Kidney glomerular epithelial cell (primary cell): ENCODE results near the gene GARIN5A.
"Not testable (repeated sequence)": the region's sequence is repeated elsewhere in the genome, so short reads cannot be mapped to it uniquely, and the experiment has no call there.

Source experiments
- DNase-seq: peaks from one replicate; lab custom pipeline; 2025; lab: John Stamatoyannopoulos, UW

Gene GARIN5A

DNA sequence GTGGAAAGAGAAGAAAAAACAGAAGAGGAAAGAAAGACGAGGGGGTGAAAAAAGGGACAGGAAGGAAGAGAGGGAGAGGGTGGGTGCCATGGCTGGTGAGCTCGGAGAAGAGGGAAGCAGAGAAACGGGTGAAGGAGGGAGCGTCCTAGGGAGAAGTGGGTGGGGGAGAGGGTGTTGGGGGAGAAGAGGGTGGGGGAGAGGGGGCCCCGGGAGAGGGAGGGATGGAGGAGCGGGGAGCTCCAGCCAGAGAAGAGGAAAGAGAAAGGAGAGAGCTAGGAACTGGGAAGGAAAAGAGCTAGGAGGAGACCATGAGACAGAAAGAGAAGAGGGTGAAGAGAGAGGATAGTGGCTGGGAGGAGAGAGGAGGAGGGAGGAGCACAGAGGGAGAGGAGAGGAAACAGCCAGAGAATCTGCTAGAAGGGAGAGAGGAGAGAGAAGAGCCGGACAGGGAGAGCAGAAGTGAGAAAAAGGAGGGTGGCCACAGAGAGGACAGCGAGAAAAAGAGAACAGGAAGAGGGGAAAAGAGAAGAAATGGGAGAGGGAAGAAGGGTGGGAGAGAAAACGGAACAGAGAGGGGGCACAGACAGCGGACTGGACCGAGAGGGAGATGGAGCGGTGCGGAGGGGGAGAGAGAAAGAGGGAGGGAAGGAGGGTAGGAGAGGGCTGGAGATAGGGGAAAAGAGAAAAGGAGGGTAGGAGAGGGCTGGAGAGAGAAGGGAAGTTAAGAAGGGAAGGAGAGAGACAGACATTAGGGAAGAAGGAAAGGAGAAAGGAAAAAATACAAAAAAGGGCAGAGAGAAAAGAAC is 11.9 kb upstream of the GARIN5A start:
- no peak for DNase-seq

DNA sequence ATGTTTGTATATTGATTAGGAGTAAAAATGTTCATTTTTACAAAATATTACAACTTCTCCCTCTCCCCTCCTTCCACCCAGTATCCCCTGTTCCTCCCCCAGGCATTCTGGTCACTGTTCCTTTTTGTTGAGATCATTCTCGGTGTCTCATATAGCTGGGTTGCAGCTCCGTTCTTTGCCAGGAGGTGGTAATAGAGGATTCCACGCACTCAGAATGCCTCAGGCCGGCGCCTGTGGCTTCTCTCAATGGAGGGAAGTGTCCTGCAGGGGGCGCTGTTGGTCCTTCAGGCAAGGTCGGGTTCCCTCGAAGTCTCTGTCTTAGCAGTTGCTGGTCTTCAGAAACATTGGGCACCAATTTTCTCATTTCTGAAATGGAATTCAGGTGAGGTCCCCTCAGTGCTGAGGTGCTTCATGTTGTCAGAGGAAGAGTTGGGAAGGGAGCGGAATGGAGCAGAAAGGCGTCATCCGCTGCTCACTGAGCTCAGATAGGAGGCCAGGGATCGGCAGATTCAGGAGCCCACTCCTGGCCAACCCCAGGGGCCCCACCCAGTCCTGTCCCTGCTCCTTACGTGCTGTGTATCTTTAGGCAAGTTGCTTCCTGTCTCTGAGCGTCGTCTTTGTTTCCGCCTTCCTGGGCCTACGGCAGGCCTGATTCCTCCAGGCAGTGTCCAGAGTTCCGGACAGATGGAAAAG is 10.3 kb upstream of the GARIN5A start:
- DNase-seq, result peak; percentile 2

DNA sequence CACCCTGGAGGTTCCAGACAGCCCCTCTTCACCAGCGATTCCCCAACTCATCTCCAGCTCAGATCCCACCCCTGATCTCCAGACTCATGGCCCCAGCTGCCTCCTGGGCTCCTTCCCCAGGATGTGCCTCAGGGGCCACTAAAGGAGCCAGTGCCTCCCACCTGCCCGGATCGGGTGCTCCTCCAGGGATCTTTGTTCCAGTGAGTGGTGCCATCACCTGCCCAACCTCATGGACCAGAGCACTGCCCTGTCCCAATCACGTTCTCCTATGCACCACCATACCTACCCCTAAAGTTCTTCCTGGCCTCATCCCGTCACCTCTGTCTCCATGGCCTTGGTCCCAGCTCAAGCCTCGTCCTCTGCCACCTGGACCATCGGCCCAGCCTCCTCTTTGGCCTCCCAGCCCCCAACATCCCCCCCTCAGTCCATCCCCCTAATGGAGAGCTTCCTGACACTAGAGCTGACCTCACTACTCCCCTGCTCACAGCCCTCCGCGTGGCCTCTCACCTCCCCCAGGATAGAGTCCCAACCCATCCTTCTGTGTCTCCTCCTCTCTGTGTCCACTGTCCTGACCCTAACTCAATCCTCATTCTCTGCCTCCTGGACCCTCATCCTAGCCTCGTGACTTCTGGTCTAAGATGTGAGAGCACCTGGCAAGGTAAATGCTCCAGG is 8.8 kb upstream of the GARIN5A start:
- DNase-seq, result no peak

DNA sequence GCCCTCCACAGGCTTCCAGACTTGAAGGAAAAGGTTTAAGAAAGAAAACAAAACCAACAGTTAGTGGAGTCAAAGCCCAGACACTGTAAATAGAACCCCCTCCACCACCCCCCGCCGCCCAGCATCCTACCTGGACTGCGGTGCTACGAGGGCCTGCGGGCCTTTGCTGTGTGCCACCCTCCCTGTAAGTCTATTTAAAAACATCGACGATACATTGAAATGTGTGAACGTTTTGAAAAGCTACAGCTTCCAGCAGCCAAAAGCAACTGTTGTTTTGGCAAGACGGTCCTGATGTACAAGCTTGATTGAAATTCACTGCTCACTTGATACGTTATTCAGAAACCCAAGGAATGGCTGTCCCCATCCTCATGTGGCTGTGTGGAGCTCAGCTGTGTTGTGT is 6.3 kb upstream of the GARIN5A start:
- no peak for DNase-seq

DNA sequence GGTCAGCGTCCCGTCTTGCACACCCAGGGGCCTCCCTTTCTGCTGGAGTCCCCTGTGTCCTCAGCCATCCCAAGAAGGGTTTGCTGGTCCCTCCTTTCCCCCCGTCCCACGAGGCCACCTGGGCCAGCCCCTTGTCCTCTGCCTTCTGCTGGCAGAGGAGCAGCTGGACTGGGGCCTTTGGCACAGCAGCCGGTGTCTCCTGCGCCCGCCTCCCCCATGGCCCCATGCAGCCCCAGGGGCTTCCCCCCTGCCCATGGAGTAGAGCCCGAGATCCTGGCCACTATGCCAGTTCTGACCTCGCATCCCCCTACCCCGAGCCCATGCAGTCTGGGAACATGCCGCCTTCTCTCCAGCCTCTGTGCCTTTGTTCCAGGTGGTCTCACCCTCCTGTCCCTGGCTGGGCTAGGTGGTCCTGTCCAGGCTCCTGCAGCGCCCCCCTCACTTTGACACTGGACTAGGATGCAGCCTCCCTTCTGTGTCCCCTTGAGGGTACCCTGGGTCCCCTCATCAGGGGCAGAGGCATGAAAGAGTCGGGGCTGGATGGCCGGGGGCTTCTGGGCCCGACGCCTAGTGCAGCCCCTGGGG is 5.7 kb upstream of the GARIN5A start:
- no peak for DNase-seq

DNA sequence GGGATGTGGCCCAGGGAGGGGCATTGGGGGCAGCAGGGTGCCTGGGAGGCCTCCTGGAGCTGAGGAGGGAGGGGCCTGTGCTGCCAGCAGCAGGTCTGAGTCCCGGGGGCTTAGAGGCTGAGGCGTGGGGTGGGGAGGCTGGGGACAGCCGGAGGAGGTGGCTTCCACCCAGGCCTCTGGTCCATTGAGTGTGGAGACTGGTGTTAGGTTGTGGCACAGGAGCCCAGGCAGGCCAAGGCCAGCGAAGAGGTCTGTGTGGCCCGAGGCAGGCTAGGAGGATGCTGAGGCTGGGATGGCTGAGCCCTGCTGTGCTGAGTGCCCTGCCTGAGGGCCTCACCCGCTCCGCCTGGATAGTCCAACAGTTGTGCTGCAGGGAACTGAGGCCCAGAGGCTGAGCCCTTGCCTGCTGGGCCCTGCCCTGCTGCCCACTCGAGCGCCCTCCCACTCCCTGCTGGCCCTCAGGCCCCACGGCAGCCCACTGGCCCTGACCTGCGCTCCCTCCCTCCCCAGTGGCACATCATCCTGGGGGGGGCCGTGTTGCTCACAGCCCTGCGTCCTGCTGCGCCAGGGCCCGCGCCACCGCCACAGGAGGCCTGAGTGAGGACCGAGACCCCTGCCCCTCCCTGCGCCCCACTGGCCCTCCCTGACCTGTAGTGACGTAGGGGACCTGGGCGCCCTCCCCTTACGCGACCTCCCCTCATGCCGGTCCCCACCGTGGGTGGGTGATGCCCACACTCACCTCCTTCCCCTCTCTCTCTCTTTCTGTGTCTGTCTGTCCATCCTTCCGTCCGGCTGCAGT is 4.9 kb upstream of the GARIN5A start:
- no peak for DNase-seq

DNA sequence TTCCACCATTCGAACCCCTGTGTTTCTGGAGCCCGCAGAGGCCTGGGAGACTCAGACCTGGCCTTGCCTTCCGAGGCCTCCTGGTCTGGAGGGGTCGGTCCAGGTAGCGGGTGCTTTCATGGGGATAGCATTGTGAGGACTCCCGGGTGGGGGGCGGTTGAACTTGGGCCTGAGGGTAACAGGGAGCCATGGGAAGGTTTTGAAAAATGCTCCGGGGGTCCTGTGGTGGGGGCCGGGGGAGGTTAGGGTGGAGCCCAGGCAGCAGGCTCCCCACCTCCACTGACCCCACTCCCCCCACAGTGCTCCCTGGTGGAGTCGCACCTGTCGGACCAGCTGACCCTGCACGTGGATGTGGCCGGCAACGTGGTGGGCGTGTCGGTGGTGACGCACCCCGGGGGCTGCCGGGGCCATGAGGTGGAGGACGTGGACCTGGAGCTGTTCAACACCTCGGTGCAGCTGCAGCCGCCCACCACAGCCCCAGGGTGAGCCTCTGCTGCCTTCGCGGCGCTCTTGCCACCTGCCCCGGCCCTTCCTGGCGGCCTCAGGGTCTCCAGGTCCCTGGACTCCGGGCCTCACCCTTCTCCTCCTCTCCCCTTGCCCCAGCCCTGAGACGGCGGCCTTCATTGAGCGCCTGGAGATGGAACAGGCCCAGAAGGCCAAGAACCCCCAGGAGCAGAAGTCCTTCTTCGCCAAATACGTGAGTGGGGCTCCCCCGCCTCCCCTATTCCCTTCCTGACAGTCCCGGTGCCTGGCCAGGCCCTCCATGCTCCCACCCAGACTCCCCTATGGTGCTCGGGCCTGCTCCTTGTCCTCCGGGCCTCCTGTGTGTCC is 3.8 kb upstream of the GARIN5A start:
- DNase-seq, result no peak

DNA sequence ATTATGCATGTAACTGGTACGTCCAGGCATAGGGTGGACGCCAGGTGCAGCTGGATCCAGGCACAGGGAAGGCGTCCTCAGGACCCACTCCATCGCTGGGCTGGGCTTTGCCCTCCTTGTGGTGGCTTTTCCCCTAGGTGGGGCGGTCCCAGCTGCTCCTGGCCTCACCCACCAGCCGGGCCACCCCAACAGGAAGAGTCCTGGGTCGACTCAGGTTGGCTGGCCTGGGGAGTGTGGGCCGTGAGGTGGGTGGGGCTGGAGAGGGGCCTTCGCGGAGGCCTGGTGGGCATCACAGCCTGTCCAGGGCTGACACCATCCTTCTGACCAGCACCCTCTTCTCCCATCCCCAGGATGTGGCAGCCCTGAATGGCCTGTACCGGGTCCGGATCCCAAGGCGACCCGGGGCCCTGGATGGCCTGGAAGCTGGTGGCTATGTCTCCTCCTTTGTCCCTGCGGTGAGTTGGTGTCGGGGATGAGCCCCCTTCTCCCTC is 3.2 kb upstream of the GARIN5A start:
- no peak for DNase-seq

DNA sequence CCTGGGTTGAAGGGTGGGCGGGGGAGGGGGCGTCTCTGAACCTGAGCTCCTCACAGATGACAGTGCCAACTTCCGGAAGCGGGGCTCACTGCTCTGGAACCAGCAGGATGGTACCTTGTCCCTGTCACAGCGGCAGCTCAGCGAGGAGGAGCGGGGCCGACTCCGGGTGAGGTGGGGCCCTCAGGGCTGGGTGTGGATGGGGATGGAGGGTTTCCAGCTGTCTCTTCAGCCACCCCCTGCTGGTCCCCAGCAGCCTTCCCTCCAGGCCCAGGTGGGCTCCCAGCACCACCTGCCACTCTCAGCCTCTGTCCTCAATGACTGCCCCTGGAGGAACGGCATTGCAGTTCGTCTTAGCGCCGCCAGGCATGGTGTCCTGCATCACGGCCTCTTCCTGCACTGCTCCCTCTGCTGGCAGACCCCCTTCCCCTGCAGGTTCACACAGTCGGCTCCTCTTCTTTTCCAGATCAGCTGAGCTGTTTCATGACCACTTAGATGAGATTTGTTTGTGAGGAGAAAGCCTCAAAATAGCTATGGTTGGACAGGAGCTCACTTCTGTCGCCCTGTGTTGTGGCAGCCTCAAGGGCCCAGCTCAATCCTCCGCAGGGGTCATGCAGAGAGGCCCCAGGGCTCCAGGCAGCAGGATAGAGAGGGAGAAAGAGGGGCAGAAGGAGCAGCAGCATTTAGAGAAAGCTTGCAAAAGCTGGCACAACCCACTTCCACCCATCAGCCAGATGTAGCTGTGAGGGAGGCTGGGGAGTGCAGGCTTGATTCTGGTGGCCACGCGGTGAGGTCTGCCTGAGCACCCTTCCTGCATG is 2.5 kb upstream of the GARIN5A start:
- no peak for DNase-seq

DNA sequence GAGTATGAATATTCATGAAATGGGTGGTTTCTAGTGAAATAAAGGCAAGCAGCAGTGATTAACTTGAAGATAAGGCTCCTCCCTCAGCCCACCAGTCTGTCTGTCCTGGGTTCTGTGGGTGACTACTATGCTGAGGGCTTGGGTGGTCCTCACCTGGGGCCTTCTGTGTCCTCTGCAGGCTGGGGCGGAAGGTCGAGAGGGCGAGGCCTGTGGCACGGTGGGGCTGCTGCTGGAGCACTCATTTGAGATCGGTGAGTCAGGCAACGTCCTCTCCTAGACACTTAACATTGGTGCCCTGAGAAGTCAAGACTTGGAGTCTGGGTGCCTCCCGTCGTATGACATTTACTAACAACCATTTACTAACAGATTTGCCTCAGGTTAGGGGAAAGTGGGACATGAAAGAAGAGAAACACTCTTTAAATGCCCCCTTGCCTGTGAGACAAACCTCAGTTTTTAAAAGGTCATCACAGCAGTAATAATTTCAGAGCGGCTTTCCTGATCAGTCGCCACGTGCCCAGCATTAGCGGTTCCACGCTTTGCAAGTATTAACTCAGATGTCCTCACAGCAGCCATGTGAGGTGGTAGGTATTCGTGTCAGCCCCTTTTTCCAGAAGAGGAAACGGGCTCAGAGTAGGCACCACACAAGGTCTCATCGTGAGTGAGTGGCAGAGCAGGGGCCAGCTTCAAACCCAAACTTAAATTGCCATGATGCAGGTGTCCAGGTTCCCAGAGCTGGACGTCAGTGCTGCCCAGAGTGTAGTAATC is 1.3 kb upstream of the GARIN5A start:
- no peak for DNase-seq

DNA sequence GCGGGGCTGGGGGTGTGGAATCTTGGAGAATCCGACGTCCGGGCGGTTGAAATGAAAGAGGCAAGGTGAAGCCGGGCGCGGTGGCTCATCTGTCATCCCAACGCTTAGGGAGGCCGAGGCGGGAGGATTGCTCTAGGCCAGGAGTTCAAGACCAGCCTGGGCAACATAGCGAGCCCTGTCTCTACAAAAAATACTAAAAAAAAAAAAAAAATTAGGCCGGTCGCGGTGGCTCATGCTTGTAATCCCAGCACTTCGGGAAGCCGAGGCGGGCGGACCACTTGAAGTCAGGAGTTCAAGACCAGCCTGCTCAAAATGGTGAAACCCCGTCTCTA is 225 bp upstream of the GARIN5A start:
- DNase-seq, result no peak

DNA sequence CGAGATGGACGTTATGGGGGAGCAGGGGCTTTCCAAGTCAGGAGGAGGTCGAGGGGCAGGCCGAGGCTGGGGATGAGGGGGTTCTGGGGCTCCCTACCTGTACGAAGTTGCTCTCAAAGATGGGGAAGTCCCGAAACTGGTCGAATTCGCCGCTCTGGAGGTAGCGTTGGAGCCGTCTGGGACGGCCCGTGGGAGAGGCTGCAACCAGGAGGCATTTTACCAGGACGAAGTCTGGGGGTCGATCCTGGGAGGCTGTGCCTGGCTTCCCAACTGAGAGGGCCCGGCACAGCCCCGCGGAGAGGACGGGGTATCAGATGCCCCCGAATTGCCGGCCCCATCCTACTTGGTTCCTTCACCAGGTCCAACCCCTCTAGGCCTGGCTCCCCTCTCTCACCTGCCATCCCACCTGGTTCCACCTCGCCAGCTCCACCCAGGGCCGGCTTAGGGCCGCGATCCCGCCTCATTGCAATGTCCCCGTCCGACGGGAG is 868 bp downstream of the GARIN5A start:
- no peak for DNase-seq

DNA sequence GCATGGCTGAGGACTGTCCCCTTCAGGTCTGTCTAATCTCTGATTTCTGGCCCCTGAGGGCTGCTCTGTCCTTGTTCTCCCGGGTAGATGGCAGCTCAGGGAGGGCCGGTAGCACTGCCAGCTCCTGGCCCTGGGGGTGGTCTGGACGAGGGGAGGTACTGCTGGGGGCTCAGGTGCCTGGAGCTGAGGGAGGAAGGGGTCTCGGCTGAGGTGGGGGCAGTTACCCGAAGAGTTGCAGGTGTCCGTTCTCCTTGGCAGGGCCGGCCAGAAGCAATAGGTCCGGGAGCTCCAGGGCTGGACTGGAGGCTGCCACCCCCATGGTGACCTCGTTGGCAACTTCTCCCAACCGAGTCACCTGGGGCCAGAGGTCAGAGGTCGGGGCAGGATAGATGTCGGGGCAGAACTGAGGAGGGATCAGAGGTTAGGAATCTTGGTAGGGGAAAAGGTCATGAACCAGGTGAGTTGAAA is 1.5 kb downstream of the GARIN5A start:
- DNase-seq, result no peak

DNA sequence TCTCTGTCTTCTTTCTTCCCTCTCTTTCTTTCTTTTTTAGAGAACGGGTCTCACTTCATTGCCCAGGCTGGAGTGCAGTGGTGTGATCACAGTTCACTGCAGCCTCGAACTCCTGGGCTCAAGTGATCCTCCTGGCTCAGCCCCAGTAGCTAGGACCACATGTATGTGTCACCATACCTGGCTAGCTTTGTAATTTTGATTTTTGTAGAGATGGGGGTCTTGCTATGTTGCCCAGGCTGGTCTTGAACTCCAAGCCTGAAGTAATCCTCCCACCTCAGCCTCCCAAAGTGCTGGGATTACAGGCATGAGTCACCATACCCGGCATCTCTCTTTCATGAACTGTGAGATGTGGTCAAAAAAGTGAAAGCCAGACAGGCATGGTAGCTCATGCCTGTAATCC is 3.3 kb downstream of the GARIN5A start:
- not testable (repeated sequence) for DNase-seq

DNA sequence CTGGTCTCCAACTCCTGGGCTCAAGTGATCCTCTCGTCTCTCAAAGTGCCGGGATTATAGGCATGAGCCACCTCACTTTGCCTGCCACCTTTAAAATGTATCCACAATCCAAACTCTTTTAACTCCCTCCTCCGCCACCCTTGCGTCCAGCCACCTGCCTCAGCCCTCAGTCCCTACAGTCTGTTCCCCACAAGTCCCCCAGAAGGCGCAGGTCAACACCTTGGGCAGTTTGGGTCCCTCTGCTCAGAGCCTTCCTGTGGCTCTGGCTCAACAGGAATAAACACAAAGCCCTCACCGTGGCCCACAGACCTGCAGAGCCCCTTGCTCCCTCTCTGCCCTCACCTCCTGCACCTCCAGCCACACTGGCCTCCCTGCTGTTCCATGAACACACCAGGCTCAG is 7.8 kb downstream of the GARIN5A start:
- DNase-seq, result no peak

DNA sequence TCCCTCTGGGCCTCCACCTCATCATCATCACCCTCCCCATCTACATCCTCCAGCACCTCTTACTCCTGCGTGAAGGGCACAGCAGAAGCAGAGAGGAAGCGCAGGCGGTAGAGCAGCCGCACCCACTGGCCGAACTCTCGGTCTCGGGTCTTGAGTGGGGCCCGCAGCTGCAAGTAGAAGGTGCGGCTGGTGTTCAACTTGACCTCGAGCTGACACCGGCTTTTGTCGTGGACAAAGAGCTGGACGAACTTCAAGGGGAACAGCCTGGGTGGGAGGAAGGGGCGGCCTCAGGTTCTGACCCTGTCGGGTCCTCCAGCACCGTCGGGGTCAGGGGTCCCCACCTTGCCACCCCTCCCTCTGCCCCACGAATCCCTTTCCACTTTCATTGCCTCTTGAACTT is 9.1 kb downstream of the GARIN5A start:
- no peak for DNase-seq

DNA sequence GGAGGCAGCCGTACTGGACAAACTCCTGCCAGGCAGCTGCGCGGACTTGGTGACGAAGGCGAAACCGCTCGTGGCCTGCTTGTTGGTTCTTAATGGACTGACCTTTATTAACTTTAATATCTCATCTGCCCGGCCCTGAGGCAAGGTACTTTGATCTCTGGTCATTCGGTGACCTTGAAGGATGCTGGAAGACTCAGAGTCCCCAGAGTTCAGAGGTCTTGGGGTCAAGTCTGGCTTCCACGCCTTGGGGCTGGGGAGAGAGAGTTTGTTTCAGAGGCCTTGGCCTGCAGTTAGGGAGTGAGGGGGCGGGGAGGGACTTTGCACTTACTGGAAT is 10.0 kb downstream of the GARIN5A start:
- no peak for DNase-seq

DNA sequence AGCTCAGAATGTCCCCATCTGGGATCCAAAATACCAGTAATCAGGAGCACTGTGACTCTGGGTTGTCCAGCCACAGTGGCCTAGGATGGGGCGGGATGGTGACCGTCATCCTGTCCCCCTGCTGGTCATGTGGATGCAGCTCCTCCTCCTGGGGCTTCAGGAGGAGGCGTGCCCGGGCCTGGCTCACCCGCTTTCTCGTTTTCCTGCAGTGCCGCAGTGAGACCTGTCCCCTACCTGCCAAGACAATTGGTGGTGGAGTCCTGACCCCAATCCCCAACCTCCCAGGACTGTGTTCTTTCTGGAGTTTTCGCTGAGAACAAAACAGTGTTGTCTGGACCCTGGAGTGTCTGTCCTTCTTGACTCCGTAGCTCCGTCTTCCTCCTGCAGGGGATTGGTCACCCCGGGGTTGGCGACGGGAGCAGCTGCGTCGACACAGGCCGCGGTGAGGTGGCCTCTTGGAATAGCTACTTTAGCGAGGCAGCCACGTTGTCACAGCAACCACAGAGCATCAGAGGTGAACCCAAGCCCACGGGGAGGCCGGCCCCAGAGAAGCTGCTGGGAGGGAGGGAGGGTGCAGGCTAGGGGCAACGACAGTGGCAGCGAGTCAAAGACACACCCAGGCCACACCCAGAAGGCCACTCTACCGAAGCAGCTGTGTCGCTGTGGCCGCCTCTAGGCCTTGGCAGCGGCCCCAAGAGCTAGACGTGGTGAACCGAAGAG is 10.5 kb downstream of the GARIN5A start:
- no peak for DNase-seq

DNA sequence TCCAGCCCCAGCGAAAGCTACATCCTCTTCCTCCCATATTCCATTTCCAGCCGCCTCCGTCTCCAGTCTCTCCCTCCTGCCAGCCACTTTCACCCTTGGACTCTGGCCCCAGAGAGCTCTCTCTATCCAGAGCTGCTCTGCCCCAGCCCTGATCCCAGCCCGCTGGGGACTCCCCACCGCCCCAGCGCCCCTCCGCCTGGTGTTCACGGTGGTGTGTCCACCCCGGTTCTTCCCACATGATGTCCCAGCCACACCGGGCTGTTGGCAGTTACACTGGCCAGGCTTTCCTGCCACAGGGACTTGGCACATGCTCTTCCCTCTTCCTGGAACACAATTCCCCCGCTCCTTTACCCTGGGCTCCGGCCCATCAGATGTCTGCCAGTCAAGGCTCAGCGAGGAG is 11.6 kb downstream of the GARIN5A start:
- DNase-seq, result no peak
